ENCODE data around the gene CDCA5. TPM values are rescaled to one million over a fixed set of nuclear protein-coding genes. Genes with fewer than 3 reads are reported as not detected.

CDCA5 gene
- total RNA-seq, 1 experiment from 2014 or later, result 73.4 TPM

GRCh38 chr11:65065851-65066250, 18.0 kb downstream of the CDCA5 start:
- DNase-seq, result no peak
- ChIA-PET CTCF (no interaction called here), POLR2A (ENCODE audit: unreplicated experiment) (no interaction called here)
- Histone ChIP-seq H3K9ac (ENCODE audit: low read length) (no peak overlapping the region), H3K36me3 (ENCODE audit: low read depth, low read length) (no peaks in the 10 kb centered on the region), H3K4me3 (ENCODE audit: low read length) (no peak overlapping the region), H3K27ac (ENCODE audit: low read length) (no peak overlapping the region), H4K20me1 (ENCODE audit: low read length) (no peaks in the 10 kb centered on the region), H3K9me3 (ENCODE audit: low read length) (no peaks in the 10 kb centered on the region), H2AFZ (ENCODE audit: low read length) (no peak overlapping the region), H3K9me2 (replicated peaks; ENCODE audit: low read length) (no peaks in the 10 kb centered on the region), H3K4me2 (ENCODE audit: low read length) (no peak overlapping the region), H3F3A (ENCODE audit: low read length, unreplicated experiment) (no peaks in the 10 kb centered on the region), H3K79me2 (ENCODE audit: low read length) (no peaks in the 10 kb centered on the region), H3K27me3 (ENCODE audit: low read length) (no peaks in the 10 kb centered on the region), H3K4me1 (ENCODE audit: insufficient read depth, low read length) (no peaks in the 10 kb centered on the region)
- no peak for ATAC-seq
- intact Hi-C loops (cut with micrococcal nuclease), result no loop called here
- TF ChIP-seq CTCF (conservative IDR thresholded peaks at IDR 0.05; ENCODE audit: low read depth, low read length) (no peak), EZH2phosphoT487 (IDR thresholded peaks at IDR 0.05; ENCODE audit: borderline replicate concordance, low read length) (no peak), EZH2 (IDR thresholded peaks at IDR 0.05; ENCODE audit: low read length, unreplicated experiment) (no peak)
- no TSS peak for BruUV-seq (replicated peaks)

GRCh38 chr11:65064847-65065240, 19.0 kb downstream of the CDCA5 start:
- Histone ChIP-seq H3K4me2 (ENCODE audit: low read length) (no peak overlapping the region), H3K27ac (ENCODE audit: low read length) (no peak overlapping the region), H3K9me3 (ENCODE audit: low read length) (no peaks in the 10 kb centered on the region), H2AFZ (ENCODE audit: low read length) (no peak overlapping the region), H3K9me2 (replicated peaks; ENCODE audit: low read length) (no peaks in the 10 kb centered on the region), H3K36me3 (ENCODE audit: low read depth, low read length) (no peaks in the 10 kb centered on the region), H3K79me2 (ENCODE audit: low read length) (no peaks in the 10 kb centered on the region), H3F3A (ENCODE audit: low read length, unreplicated experiment) (no peaks in the 10 kb centered on the region), H3K27me3 (ENCODE audit: low read length) (no peaks in the 10 kb centered on the region), H4K20me1 (ENCODE audit: low read length) (no peaks in the 10 kb centered on the region), H3K9ac (ENCODE audit: low read length) (no peak overlapping the region), H3K4me1 (ENCODE audit: insufficient read depth, low read length) (no peaks in the 10 kb centered on the region), H3K4me3 (ENCODE audit: low read length) (no peak overlapping the region)
- DNase-seq (no peak), ATAC-seq (no peak)
- CTCF ChIA-PET, result no interaction called here
- intact Hi-C loops (cut with micrococcal nuclease), result no loop called here
- BruUV-seq (replicated peaks), result no TSS peak
- no peak for TF ChIP-seq EZH2phosphoT487 (IDR thresholded peaks at IDR 0.05; ENCODE audit: borderline replicate concordance, low read length)
- TF ChIP-seq EZH2 (IDR thresholded peaks at IDR 0.05; ENCODE audit: low read length, unreplicated experiment), result no peak
- no peak for TF ChIP-seq CTCF (conservative IDR thresholded peaks at IDR 0.05; ENCODE audit: low read depth, low read length)
- POLR2A ChIA-PET (ENCODE audit: unreplicated experiment), result no interaction called here

- Histone ChIP-seq H3K36me3 (ENCODE audit: low read depth, low read length) (no peaks in the 10 kb centered on the region), H3K9me2 (replicated peaks; ENCODE audit: low read length) (no peaks in the 10 kb centered on the region), H3F3A (ENCODE audit: low read length, unreplicated experiment) (no peaks in the 10 kb centered on the region), H3K4me1 (ENCODE audit: insufficient read depth, low read length) (no peaks in the 10 kb centered on the region), H3K4me2 (ENCODE audit: low read length) (no peak overlapping the region), H3K27me3 (ENCODE audit: low read length) (no peaks in the 10 kb centered on the region), H3K4me3 (ENCODE audit: low read length) (no peak overlapping the region), H2AFZ (ENCODE audit: low read length) (no peak overlapping the region), H3K79me2 (ENCODE audit: low read length) (no peaks in the 10 kb centered on the region), H3K27ac (ENCODE audit: low read length) (no peak overlapping the region), H4K20me1 (ENCODE audit: low read length) (no peaks in the 10 kb centered on the region), H3K9me3 (ENCODE audit: low read length) (no peaks in the 10 kb centered on the region), H3K9ac (ENCODE audit: low read length) (no peak overlapping the region)
- DNase-seq (no peak), ATAC-seq (no peak)
- no TSS peak for BruUV-seq (replicated peaks)
- ChIA-PET CTCF (no interaction called here), POLR2A (ENCODE audit: unreplicated experiment) (no interaction called here)
- TF ChIP-seq EZH2 (IDR thresholded peaks at IDR 0.05; ENCODE audit: low read length, unreplicated experiment) (no peak), EZH2phosphoT487 (IDR thresholded peaks at IDR 0.05; ENCODE audit: borderline replicate concordance, low read length) (no peak), CTCF (conservative IDR thresholded peaks at IDR 0.05; ENCODE audit: low read depth, low read length) (no peak)
- intact Hi-C loops (cut with micrococcal nuclease), result no loop called here
These were observed 20.3 kb downstream of the CDCA5 start for GRCh38 chr11:65063532-65063931.
